GM19239 (cell line): Measurements from ENCODE around the gene RBP5.
"Not testable (repeated sequence)": the region's sequence is repeated elsewhere in the genome, so short reads cannot be mapped to it uniquely, and the experiment has no call there.

Source experiments
- DNase-seq: peaks from one replicate; pipeline ENCODE4 v3.0.0; 2011; ENCODE audit warnings: low spot score; ENCODE audit not compliant: insufficient read length
- FAIRE-seq: peaks from 2 replicates; lab custom pipeline; 2011; peaks lifted over from hg19 to GRCh38; lab: Jason Lieb, UNC

RBP5 gene

GRCh38 chr12:7125632-7126227, 3.0 kb downstream of the RBP5 start:
- no peak for DNase-seq
- FAIRE-seq, result no peak

GRCh38 chr12:7123806-7124522, 4.7 kb downstream of the RBP5 start:
- FAIRE-seq, result no peak

GRCh38 chr12:7122811-7123769, 5.6 kb downstream of the RBP5 start:
- DNase-seq (no peak), FAIRE-seq (no peak)

More at GRCh38 chr12:7123806-7124522, 4.7 kb downstream of the RBP5 start:
- no peak for DNase-seq

- FAIRE-seq (no peak), DNase-seq (no peak)
These were observed 7.4 kb downstream of the RBP5 start for GRCh38 chr12:7121324-7121723.

- FAIRE-seq (no peak), DNase-seq (no peak)
These were observed 8.5 kb downstream of the RBP5 start for GRCh38 chr12:7120166-7120565.

GRCh38 chr12:7118881-7119280, 9.8 kb downstream of the RBP5 start:
- DNase-seq (no peak), FAIRE-seq (no peak)

- DNase-seq (no peak), FAIRE-seq (no peak)
These were observed 11.0 kb downstream of the RBP5 start for GRCh38 chr12:7117670-7118069.

GRCh38 chr12:7116916-7117315, 11.8 kb downstream of the RBP5 start:
- FAIRE-seq, result no peak
- DNase-seq, result no peak

GRCh38 chr12:7116196-7116595, 12.5 kb downstream of the RBP5 start:
- FAIRE-seq (no peak), DNase-seq (no peak)

- FAIRE-seq (no peak), DNase-seq (no peak)
These were observed 13.8 kb downstream of the RBP5 start for GRCh38 chr12:7114851-7115250.

GRCh38 chr12:7114008-7114407, 14.7 kb downstream of the RBP5 start:
- FAIRE-seq, result no peak
- DNase-seq, result no peak

GRCh38 chr12:7113389-7113871, 15.3 kb downstream of the RBP5 start:
- FAIRE-seq (peak; percentile 91), DNase-seq (peak; percentile 60)

GRCh38 chr12:7112041-7112440, 16.6 kb downstream of the RBP5 start:
- FAIRE-seq, result no peak
- DNase-seq, result no peak

- DNase-seq (no peak), FAIRE-seq (no peak)
These were observed 18.0 kb downstream of the RBP5 start for GRCh38 chr12:7110661-7111060.

- FAIRE-seq, result no peak
- no peak for DNase-seq
These were observed 19.1 kb downstream of the RBP5 start for GRCh38 chr12:7109572-7109920.

GRCh38 chr12:7108796-7109571, 19.7 kb downstream of the RBP5 start, which contains the start of gene C1RL:
Gene C1RL (minus strand): TSS chr12:7109214. CDS start chr12:7109180, 34 bp downstream.
- DNase-seq, result no peak
- FAIRE-seq, result peak; percentile 93

GRCh38 chr12:7108003-7108795, 20.5 kb downstream of the RBP5 start:
- FAIRE-seq (peak; percentile 98), DNase-seq (peak; percentile 81)

- FAIRE-seq (peak; percentile 64), DNase-seq (no peak)
These were observed 21.1 kb downstream of the RBP5 start for GRCh38 chr12:7107636-7108002.

GRCh38 chr12:7107181-7107580, 21.5 kb downstream of the RBP5 start:
- not testable (repeated sequence) for FAIRE-seq, DNase-seq
